IMR-90 (cell line): ENCODE data around the gene ARHGAP10. TPM values are rescaled to one million over a fixed set of nuclear protein-coding genes. Genes with fewer than 3 reads are reported as not detected.
A peak's percentile ranks its signal among the peaks of the same experiment; 100 is the strongest.

Experiments used
- ATAC-seq: fragments of 200-7000 bp; cut with Tn5 transposase; 2 replicates; pipeline ENCODE4 v1.9.1; 2020; ENCODE audit warnings: low read depth, mild to moderate bottlenecking, moderate library complexity
- BruUV-seq: library from RNA; stranded (reverse); fragments of 400-500 nt; replicated peaks from 2 replicates; lab custom pipeline; 2021; lab: Mats Ljungman, UMichigan
- CTCF ChIA-PET: fragments of 300-600 bp; formaldehyde crosslinking; extraction: SDS; loops from one replicate; lab custom pipeline; 2021; ENCODE audit warnings: antibody characterized with exemption; lab: Yijun Ruan, JAX
- POLR2A ChIA-PET: fragments of 300-600 bp; sonication (Branson Sonifier 250); formaldehyde crosslinking; loops from one replicate; lab custom pipeline; 2022; ENCODE audit warnings: antibody characterized with exemption; ENCODE audit not compliant: unreplicated experiment; lab: Charles Lee
- DNase-seq: peaks from one replicate; pipeline ENCODE4 v3.0.0; 2013
- H2AFZ ChIP-seq: replicated peaks from 2 replicates; pipeline ENCODE3; 2013; ENCODE audit warnings: low read length, mild to moderate bottlenecking; ENCODE audit not compliant: poor library complexity
- H2AK5ac ChIP-seq: 2 replicates; pipeline ENCODE4 v1.6.1; 2013; ENCODE audit warnings: low read depth, low read length, inconsistent platforms
- H2AK9ac ChIP-seq: replicated peaks from 2 replicates; pipeline ENCODE3; 2013; ENCODE audit warnings: mild to moderate bottlenecking, low read depth, low read length, moderate library complexity; ENCODE audit not compliant: poor library complexity
- H2BK120ac ChIP-seq: 2 replicates; pipeline ENCODE4 v1.6.1; 2013; ENCODE audit warnings: low read depth, low read length, inconsistent platforms
- H2BK15ac ChIP-seq: 3 replicates; pipeline ENCODE4 v1.6.1; 2013; ENCODE audit warnings: low read depth, low read length, inconsistent platforms
- H2BK20ac ChIP-seq: 2 replicates; pipeline ENCODE4 v1.6.1; 2013; ENCODE audit warnings: low read depth, mild to moderate bottlenecking, inconsistent platforms, low read length, moderate library complexity
- H2BK5ac ChIP-seq: 2 replicates; pipeline ENCODE4 v1.6.1; 2013; ENCODE audit warnings: mild to moderate bottlenecking, low read depth, low read length, inconsistent platforms; ENCODE audit not compliant: poor library complexity, severe bottlenecking
- H3K14ac ChIP-seq: replicated peaks from 2 replicates; pipeline ENCODE4 v1.6.1; 2013; ENCODE audit warnings: low read depth, low read length, inconsistent platforms
- H3K18ac ChIP-seq: 2 replicates; pipeline ENCODE4 v1.6.1; 2013; ENCODE audit warnings: low read depth, low read length, control low read depth
- H3K23ac ChIP-seq: 2 replicates; pipeline ENCODE4 v1.6.1; 2013; ENCODE audit warnings: low read depth, low read length, inconsistent platforms
- H3K27ac ChIP-seq: 2 replicates; pipeline ENCODE4 v1.5.1; 2013; ENCODE audit warnings: mild to moderate bottlenecking, control low read depth, low read length; ENCODE audit not compliant: insufficient read depth
- H3K27me3 ChIP-seq: 2 replicates; pipeline ENCODE4 v1.6.1; 2013; ENCODE audit warnings: low read length; ENCODE audit not compliant: control insufficient read depth, insufficient read depth
- H3K36me3 ChIP-seq: 2 replicates; pipeline ENCODE4 v1.6.1; 2013; ENCODE audit warnings: low read length, mixed read lengths; ENCODE audit not compliant: control insufficient read depth, insufficient read depth
- H3K4ac ChIP-seq: 2 replicates; pipeline ENCODE4 v1.6.1; 2013; ENCODE audit warnings: low read depth, low read length, inconsistent platforms
- H3K4me1 ChIP-seq: 2 replicates; pipeline ENCODE4 v1.6.1; 2013; ENCODE audit warnings: low read length, mixed read lengths; ENCODE audit not compliant: control insufficient read depth, insufficient read depth
- H3K4me2 ChIP-seq: 2 replicates; pipeline ENCODE4 v1.6.1; 2013; ENCODE audit warnings: low read depth, mild to moderate bottlenecking, control low read depth, low read length, moderate library complexity
- H3K4me3 ChIP-seq: 2 replicates; pipeline ENCODE4 v1.5.1; 2013; ENCODE audit warnings: low read depth, mild to moderate bottlenecking, control low read depth, low read length, moderate library complexity; ENCODE audit not compliant: insufficient read depth
- H3K56ac ChIP-seq: 2 replicates; pipeline ENCODE4 v1.6.1; 2013; ENCODE audit warnings: low read length, inconsistent platforms; ENCODE audit not compliant: insufficient read depth; ENCODE audit errors: extremely low read depth
- H3K79me1 ChIP-seq, 2 experiments: 2 replicates each; pipeline ENCODE4 v1.6.1; 2013; ENCODE audit warnings: low read length in 2 of 2, inconsistent platforms in 1 of 2, low read depth in 1 of 2
- H3K9ac ChIP-seq: 2 replicates; pipeline ENCODE4 v1.6.1; 2013; ENCODE audit warnings: low read depth, low read length, control low read depth
- H3K9me1 ChIP-seq: 2 replicates; pipeline ENCODE4 v1.6.1; 2013; ENCODE audit warnings: low read length, inconsistent platforms; ENCODE audit not compliant: insufficient read depth
- H3K9me3 ChIP-seq: 2 replicates; pipeline ENCODE4 v1.6.1; 2013; ENCODE audit warnings: low read length; ENCODE audit not compliant: control insufficient read depth, insufficient read depth
- H4K20me1 ChIP-seq: 2 replicates; pipeline ENCODE4 v1.6.1; 2013; ENCODE audit warnings: low read length, inconsistent platforms; ENCODE audit not compliant: insufficient read depth
- H4K5ac ChIP-seq: 2 replicates; pipeline ENCODE4 v1.6.1; 2013; ENCODE audit warnings: mild to moderate bottlenecking, low read depth, low read length, control low read depth
- H4K8ac ChIP-seq, 2 experiments: 2 replicates each; pipeline ENCODE4 v1.6.1; 2013; ENCODE audit warnings: low read depth in 2 of 2, low read length in 2 of 2, control low read depth in 1 of 2, inconsistent platforms in 1 of 2
- H4K91ac ChIP-seq: 2 replicates; pipeline ENCODE4 v1.6.1; 2013; ENCODE audit warnings: low read depth, low read length, inconsistent platforms; ENCODE audit not compliant: insufficient read depth
- BHLHE40 ChIP-seq: fragments of 150-350 bp; IDR thresholded peaks from 2 replicates; pipeline ENCODE4 v1.6.1; 2016; ENCODE audit warnings: mild to moderate bottlenecking, low read depth, low read length
- CEBPB ChIP-seq: IDR thresholded peaks from 2 replicates; pipeline ENCODE4 v1.6.1; 2012; ENCODE audit warnings: low read depth, low read length, improper control_type of control experiment
- FOS ChIP-seq: fragments of 150-350 bp; IDR thresholded peaks from 2 replicates; pipeline ENCODE4 v1.6.1; 2016; ENCODE audit warnings: low read depth, low read length
- MAFK ChIP-seq: IDR thresholded peaks from 2 replicates; pipeline ENCODE4 v1.6.1; 2012; ENCODE audit warnings: low read depth, low read length, improper control_type of control experiment
- MAZ ChIP-seq: IDR thresholded peaks from 2 replicates; pipeline ENCODE4 v1.6.1; 2012; ENCODE audit warnings: low read depth, mild to moderate bottlenecking, low read length, improper control_type of control experiment, moderate library complexity, borderline replicate concordance
- MXI1 ChIP-seq: IDR thresholded peaks from 2 replicates; pipeline ENCODE4 v1.6.1; 2012; ENCODE audit warnings: low read depth, mild to moderate bottlenecking, low read length, moderate library complexity, borderline replicate concordance
- NFE2L2 ChIP-seq: fragments of 150-350 bp; IDR thresholded peaks from 2 replicates; pipeline ENCODE4 v1.6.1; 2016; ENCODE audit warnings: low read depth, mild to moderate bottlenecking, low read length
- POLR2A ChIP-seq: IDR thresholded peaks from 2 replicates; pipeline ENCODE4 v1.6.1; 2012; ENCODE audit warnings: mild to moderate bottlenecking, low read depth, low read length
- RCOR1 ChIP-seq: IDR thresholded peaks from 2 replicates; pipeline ENCODE4 v1.6.1; 2012; ENCODE audit warnings: mild to moderate bottlenecking, low read length, improper control_type of control experiment; ENCODE audit not compliant: insufficient replicate concordance
- RFX5 ChIP-seq: IDR thresholded peaks from 2 replicates; pipeline ENCODE4 v1.8.0; 2012; ENCODE audit warnings: low read depth, mild to moderate bottlenecking, low read length, moderate library complexity
- SMC3 ChIP-seq: fragments of 150-350 bp; IDR thresholded peaks from 2 replicates; pipeline ENCODE4 v1.6.1; 2016; ENCODE audit warnings: low read depth, mild to moderate bottlenecking, antibody characterized with exemption, low read length, moderate library complexity
- WGBS, 2 experiments: methylation state at CpG; one replicate each; pipeline versions ENCODE4 v1.1.5 to v1.1.7; 2013; ENCODE audit warnings: missing lambda C conversion rate in 2 of 2; ENCODE audit not compliant: insufficient read length in 1 of 2; ENCODE audit errors: extremely low coverage in 2 of 2; 5-methylcytosine and 5-hydroxymethylcytosine counted together
- dilution Hi-C: fragments of 300-500 bp; cut with HindIII; formaldehyde crosslinking; loops from one replicate; pipeline ENCODE4 v1.14.3; 2018; ENCODE audit warnings: low sequenced_read_pairs; ENCODE audit not compliant: unreplicated experiment
- in situ Hi-C: fragments of 300-500 bp; cut with MboI; formaldehyde crosslinking; loops from 3 replicates; pipeline ENCODE4 v1.14.3; 2019; ENCODE audit warnings: low sequenced_read_pairs, inconsistent platforms, mixed read lengths
- intact Hi-C: fragments of 100-400 bp; cut with micrococcal nuclease; formaldehyde crosslinking; loops from 2 replicates; pipeline ENCODE4 v1.10.0; 2022
- polyA plus RNA-seq, 3 experiments: library from polyadenylated mRNA; depleted of rRNA; stranded (reverse); fragments of >200 nt; gene quantifications; 2 replicates each; pipeline ENCODE4 v1.2.3, GENCODE V29; 2012; ENCODE audit warnings: low replicate concordance in 1 of 3
- total RNA-seq: library from RNA; depleted of rRNA; stranded (reverse); fragments of >200 nt; gene quantifications from 2 replicates; pipeline ENCODE4 v1.2.3, GENCODE V29; 2012

The ARHGAP10 gene
- total and polyA plus RNA-seq, 2 of the 4 experiments (the other 2 are of a cell fraction), result 27.1 to 29.4 TPM

DNA sequence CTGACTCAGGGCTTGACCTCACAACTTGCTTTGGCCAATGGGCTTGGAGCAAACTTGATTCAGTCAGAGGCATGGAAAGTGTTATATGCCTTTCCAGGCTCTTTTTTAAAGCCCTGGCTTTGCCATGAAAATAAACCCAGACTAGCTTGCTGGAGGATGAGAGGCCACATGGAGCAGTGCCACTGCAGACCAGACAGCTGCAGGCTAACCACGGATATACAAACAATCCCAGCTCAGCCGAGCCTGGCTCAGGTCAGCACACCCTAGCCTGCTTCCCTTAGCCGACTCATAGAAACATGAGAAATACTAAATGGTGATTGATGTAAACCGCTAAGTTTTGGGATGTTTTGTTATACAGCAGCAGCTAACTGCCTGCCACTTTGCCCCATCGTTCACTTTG lies 345.1 kb downstream of the ARHGAP10 start:
- H2AFZ ChIP-seq, result no peak overlapping the region
- no peak overlapping the region for H4K8ac ChIP-seq
- no peak overlapping the region for H3K27ac ChIP-seq
- peak; percentile 77 for DNase-seq
- H3K4ac ChIP-seq, result no peak overlapping the region
- H2AK9ac ChIP-seq, result no peak overlapping the region
- TF ChIP-seq MAZ (no peak), MAFK (no peak), BHLHE40 (no peak), RFX5 (no peak), RCOR1 (no peak), NFE2L2 (no peak), FOS (no peak), MXI1 (no peak), SMC3 (no peak), CEBPB (no peak), POLR2A (no peak)
- no peaks in the 10 kb centered on the region for H4K20me1 ChIP-seq
- H3K9me3 ChIP-seq, result peaks cover 16% of the 10 kb centered on the region
- H3K36me3 ChIP-seq, result peaks cover 54% of the 10 kb centered on the region
- no peaks in the 10 kb centered on the region for H3K27me3 ChIP-seq
- peaks cover 2% of the 10 kb centered on the region; the same call in 1 of the 2 replicates for H3K4me1 ChIP-seq
- H3K4me3 ChIP-seq, result no peak overlapping the region
- H3K9me1 ChIP-seq, result no peaks in the 10 kb centered on the region
- no peak overlapping the region for H2AK5ac ChIP-seq
- no peak overlapping the region for H2BK120ac ChIP-seq
- H4K5ac ChIP-seq, result no peak overlapping the region
- peak; percentile 83 for ATAC-seq
- H3K9ac ChIP-seq, result no peak overlapping the region
- H3K18ac ChIP-seq, result no peak overlapping the region
- no TSS peak for BruUV-seq
- in situ Hi-C loops, result no loop called here
- POLR2A ChIA-PET, result no interaction called here
- dilution Hi-C loops, result no loop called here
- H3K79me1 ChIP-seq, result peaks cover 0 to 4% of the 10 kb centered on the region in 2 experiments; a peak in 2 of 4 replicates
- H2BK15ac ChIP-seq, result no peak overlapping the region
- intact Hi-C loops, result no loop called here
- H2BK20ac ChIP-seq, result no peak overlapping the region
- H3K14ac ChIP-seq, result no peak overlapping the region
- WGBS, 2 experiments, result 100% methylated on average over 1 of the region's 5 CpGs; no CpG with 5 or more reads in 1 of the 2 experiments
- no peak overlapping the region for H2BK5ac ChIP-seq
- CTCF ChIA-PET, result no interaction called here
- no peak overlapping the region for H3K4me2 ChIP-seq
- no peak overlapping the region for H3K56ac ChIP-seq
- no peak overlapping the region for H3K23ac ChIP-seq
- H4K91ac ChIP-seq, result no peak overlapping the region
